HEK293 (cell line): ENCODE data around the gene RTN3.

Experiments
- EGR2 ChIP-seq: fragments of 450-650 bp; formaldehyde crosslinking; IDR thresholded peaks from 2 replicates; pipeline ENCODE4 v1.5.1; 2016; ENCODE audit warnings: low read depth, missing biosample characterization, missing genetic modification characterization
- ELK4 ChIP-seq: IDR thresholded peaks from 2 replicates; pipeline ENCODE4 v1.6.1; 2011; ENCODE audit warnings: mild to moderate bottlenecking, low read depth, low read length, borderline replicate concordance
- GLI4 ChIP-seq: fragments of 450-650 bp; formaldehyde crosslinking; IDR thresholded peaks from 2 replicates; pipeline ENCODE4 v1.5.1; 2016; ENCODE audit warnings: missing biosample characterization, missing genetic modification characterization
- GLIS2 ChIP-seq: fragments of 450-650 bp; formaldehyde crosslinking; IDR thresholded peaks from 2 replicates; pipeline ENCODE4 v1.5.1; 2016; ENCODE audit warnings: missing biosample characterization, missing genetic modification characterization
- KLF16 ChIP-seq: fragments of 450-650 bp; formaldehyde crosslinking; IDR thresholded peaks from 2 replicates; pipeline ENCODE4 v1.5.1; 2017; ENCODE audit warnings: missing biosample characterization, missing genetic modification characterization
- PBX3 ChIP-seq: sonication (generic); formaldehyde crosslinking; IDR thresholded peaks from 2 replicates; pipeline ENCODE4 v1.8.1; 2022; ENCODE audit warnings: mild to moderate bottlenecking, moderate library complexity, missing genetic modification reagents
- REPIN1 ChIP-seq: fragments of 450-650 bp; formaldehyde crosslinking; IDR thresholded peaks from 2 replicates; pipeline ENCODE4 v1.5.1; 2017; ENCODE audit warnings: missing biosample characterization, missing genetic modification characterization, low read depth
- TRIM28 ChIP-seq: IDR thresholded peaks from 2 replicates; pipeline ENCODE4 v1.6.1; 2011; ENCODE audit warnings: low read length, control low read depth, borderline replicate concordance
- ZBTB10 ChIP-seq: fragments of 450-650 bp; formaldehyde crosslinking; IDR thresholded peaks from 2 replicates; pipeline ENCODE4 v1.5.1; 2016; ENCODE audit warnings: missing biosample characterization, missing genetic modification characterization
- ZBTB17 ChIP-seq: fragments of 450-650 bp; formaldehyde crosslinking; IDR thresholded peaks from 2 replicates; pipeline ENCODE4 v1.5.1; 2016; ENCODE audit warnings: missing biosample characterization, missing genetic modification characterization
- ZNF10 ChIP-seq: fragments of 450-650 bp; formaldehyde crosslinking; IDR thresholded peaks from 2 replicates; pipeline ENCODE4 v1.5.1; 2017; ENCODE audit warnings: missing biosample characterization, missing genetic modification characterization
- ZNF19 ChIP-seq: fragments of 450-650 bp; formaldehyde crosslinking; IDR thresholded peaks from 2 replicates; pipeline ENCODE4; 2016; ENCODE audit warnings: missing biosample characterization, missing genetic modification characterization, low read depth
- ZNF24 ChIP-seq: fragments of 450-650 bp; formaldehyde crosslinking; IDR thresholded peaks from 2 replicates; pipeline ENCODE4 v1.5.1; 2016; ENCODE audit warnings: missing biosample characterization, missing genetic modification characterization
- ZNF324 ChIP-seq: fragments of 450-650 bp; formaldehyde crosslinking; IDR thresholded peaks from 2 replicates; pipeline ENCODE4 v1.5.1; 2016; ENCODE audit warnings: missing biosample characterization, missing genetic modification characterization
- ZNF488 ChIP-seq: fragments of 450-650 bp; formaldehyde crosslinking; IDR thresholded peaks from 2 replicates; pipeline ENCODE4 v1.5.1; 2016; ENCODE audit warnings: missing biosample characterization, missing genetic modification characterization
- ZNF600 ChIP-seq: fragments of 450-650 bp; formaldehyde crosslinking; IDR thresholded peaks from 2 replicates; pipeline ENCODE4 v1.5.1; 2016; ENCODE audit warnings: missing biosample characterization, missing genetic modification characterization
- ZNF610 ChIP-seq: fragments of 450-650 bp; formaldehyde crosslinking; IDR thresholded peaks from 2 replicates; pipeline ENCODE4 v1.5.1; 2016; ENCODE audit warnings: missing biosample characterization, missing genetic modification characterization, borderline replicate concordance
- ZNF692 ChIP-seq: fragments of 450-650 bp; formaldehyde crosslinking; IDR thresholded peaks from 2 replicates; pipeline ENCODE4 v1.5.1; 2016; ENCODE audit warnings: missing biosample characterization, missing genetic modification characterization
- TF ChIP-seq, protein P1 (sequence below): fragments of 450-650 bp; formaldehyde crosslinking; IDR thresholded peaks from 2 replicates; pipeline ENCODE4 v1.5.1; 2017; ENCODE audit warnings: missing biosample characterization, missing genetic modification characterization
- TF ChIP-seq, protein P2 (sequence below): fragments of 450-650 bp; formaldehyde crosslinking; IDR thresholded peaks from 2 replicates; pipeline ENCODE4 v1.5.1; 2016; ENCODE audit warnings: missing biosample characterization, missing genetic modification characterization, borderline replicate concordance
- TF ChIP-seq, protein P3 (sequence below): fragments of 450-650 bp; formaldehyde crosslinking; IDR thresholded peaks from 2 replicates; pipeline ENCODE4 v1.5.1; 2017; ENCODE audit warnings: missing biosample characterization, mild to moderate bottlenecking, missing genetic modification characterization, moderate library complexity
- TF ChIP-seq, protein P4 (sequence below): fragments of 450-650 bp; formaldehyde crosslinking; IDR thresholded peaks from 2 replicates; pipeline ENCODE4 v1.5.1; 2016; ENCODE audit warnings: missing biosample characterization, missing genetic modification characterization

RTN3 gene

DNA sequence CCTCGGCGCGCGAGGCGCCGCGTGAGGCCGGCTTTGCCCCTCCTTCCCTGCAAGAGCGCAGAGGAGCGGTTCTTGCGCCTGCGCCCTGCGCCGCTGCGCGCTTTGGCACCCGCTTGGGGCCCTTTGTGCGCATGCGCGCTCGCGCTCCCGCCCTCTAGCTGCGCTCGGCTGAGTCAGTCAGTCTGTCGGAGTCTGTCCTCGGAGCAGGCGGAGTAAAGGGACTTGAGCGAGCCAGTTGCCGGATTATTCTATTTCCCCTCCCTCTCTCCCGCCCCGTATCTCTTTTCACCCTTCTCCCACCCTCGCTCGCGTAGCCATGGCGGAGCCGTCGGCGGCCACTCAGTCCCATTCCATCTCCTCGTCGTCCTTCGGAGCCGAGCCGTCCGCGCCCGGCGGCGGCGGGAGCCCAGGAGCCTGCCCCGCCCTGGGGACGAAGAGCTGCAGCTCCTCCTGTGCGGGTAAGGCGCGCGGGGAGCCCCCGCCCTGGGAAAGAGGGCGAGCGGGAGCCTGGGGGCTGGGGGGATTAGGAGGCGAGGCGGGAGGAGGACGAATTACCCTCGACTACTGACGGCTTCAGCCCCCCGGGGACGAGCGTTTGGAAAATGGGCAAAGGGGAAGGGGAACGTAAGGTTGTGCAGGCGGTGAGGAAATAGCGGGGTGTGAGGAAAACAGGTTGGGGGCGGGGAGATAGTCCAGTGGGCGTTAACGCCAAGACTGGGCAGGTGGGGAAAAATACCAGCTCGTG is at the start of gene RTN3 (continued):
- no peak for TF ChIP-seq ZNF24 (tag by site-specific recombination)
- peak; percentile 23; the same call in 1 of the 2 replicates for TF ChIP-seq ZBTB17 (tag by site-specific recombination)
- TF ChIP-seq GLI4, result 0 out of 2 replicates have a peak, but pooled peaks have one; percentile 21
- TF ChIP-seq ZNF10 (tag by site-specific recombination), result 0 out of 2 replicates have a peak, but pooled peaks have one; percentile 29
- peak; percentile 86; the same call in 1 of the 2 replicates for TF ChIP-seq GLIS2 (tag by site-specific recombination)
- TF ChIP-seq ZNF488 (tag by site-specific recombination), result no peak
- TF ChIP-seq, protein P1, sequence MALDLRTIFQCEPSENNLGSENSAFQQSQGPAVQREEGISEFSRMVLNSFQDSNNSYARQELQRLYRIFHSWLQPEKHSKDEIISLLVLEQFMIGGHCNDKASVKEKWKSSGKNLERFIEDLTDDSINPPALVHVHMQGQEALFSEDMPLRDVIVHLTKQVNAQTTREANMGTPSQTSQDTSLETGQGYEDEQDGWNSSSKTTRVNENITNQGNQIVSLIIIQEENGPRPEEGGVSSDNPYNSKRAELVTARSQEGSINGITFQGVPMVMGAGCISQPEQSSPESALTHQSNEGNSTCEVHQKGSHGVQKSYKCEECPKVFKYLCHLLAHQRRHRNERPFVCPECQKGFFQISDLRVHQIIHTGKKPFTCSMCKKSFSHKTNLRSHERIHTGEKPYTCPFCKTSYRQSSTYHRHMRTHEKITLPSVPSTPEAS (tag by site-specific recombination), result no peak
- peak; percentile 56 for TF ChIP-seq KLF16 (tag by site-specific recombination)
- TF ChIP-seq, protein P2, sequence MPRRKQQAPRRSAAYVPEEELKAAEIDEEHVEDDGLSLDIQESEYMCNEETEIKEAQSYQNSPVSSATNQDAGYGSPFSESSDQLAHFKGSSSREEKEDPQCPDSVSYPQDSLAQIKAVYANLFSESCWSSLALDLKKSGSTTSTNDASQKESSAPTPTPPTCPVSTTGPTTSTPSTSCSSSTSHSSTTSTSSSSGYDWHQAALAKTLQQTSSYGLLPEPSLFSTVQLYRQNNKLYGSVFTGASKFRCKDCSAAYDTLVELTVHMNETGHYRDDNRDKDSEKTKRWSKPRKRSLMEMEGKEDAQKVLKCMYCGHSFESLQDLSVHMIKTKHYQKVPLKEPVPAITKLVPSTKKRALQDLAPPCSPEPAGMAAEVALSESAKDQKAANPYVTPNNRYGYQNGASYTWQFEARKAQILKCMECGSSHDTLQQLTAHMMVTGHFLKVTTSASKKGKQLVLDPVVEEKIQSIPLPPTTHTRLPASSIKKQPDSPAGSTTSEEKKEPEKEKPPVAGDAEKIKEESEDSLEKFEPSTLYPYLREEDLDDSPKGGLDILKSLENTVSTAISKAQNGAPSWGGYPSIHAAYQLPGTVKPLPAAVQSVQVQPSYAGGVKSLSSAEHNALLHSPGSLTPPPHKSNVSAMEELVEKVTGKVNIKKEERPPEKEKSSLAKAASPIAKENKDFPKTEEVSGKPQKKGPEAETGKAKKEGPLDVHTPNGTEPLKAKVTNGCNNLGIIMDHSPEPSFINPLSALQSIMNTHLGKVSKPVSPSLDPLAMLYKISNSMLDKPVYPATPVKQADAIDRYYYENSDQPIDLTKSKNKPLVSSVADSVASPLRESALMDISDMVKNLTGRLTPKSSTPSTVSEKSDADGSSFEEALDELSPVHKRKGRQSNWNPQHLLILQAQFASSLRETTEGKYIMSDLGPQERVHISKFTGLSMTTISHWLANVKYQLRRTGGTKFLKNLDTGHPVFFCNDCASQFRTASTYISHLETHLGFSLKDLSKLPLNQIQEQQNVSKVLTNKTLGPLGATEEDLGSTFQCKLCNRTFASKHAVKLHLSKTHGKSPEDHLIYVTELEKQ (tag by site-specific recombination), result peak; percentile 52; the same call in 1 of the 2 replicates
- no peak for TF ChIP-seq TRIM28
- TF ChIP-seq ZNF610, result peak; percentile 99
- peak; percentile 69 for TF ChIP-seq ZNF600
- TF ChIP-seq ZNF19, result no peak
- TF ChIP-seq EGR2, result peak; percentile 90
- TF ChIP-seq ZNF324, result peak; percentile 49; the same call in 1 of the 2 replicates
- TF ChIP-seq ELK4, result no peak
- 0 out of 2 replicates have a peak, but pooled peaks have one; percentile 75 for TF ChIP-seq PBX3 (CRISPR knock-in tag)
- peak; percentile 42; the same call in 1 of the 2 replicates for TF ChIP-seq ZNF692
- TF ChIP-seq, protein P3, sequence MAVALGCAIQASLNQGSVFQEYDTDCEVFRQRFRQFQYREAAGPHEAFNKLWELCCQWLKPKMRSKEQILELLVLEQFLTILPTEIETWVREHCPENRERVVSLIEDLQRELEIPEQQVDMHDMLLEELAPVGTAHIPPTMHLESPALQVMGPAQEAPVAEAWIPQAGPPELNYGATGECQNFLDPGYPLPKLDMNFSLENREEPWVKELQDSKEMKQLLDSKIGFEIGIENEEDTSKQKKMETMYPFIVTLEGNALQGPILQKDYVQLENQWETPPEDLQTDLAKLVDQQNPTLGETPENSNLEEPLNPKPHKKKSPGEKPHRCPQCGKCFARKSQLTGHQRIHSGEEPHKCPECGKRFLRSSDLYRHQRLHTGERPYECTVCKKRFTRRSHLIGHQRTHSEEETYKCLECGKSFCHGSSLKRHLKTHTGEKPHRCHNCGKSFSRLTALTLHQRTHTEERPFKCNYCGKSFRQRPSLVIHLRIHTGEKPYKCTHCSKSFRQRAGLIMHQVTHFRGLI (tag by site-specific recombination), result peak; percentile 42; the same call in 1 of the 2 replicates
- peak; percentile 76; the same call in 1 of the 2 replicates for TF ChIP-seq ZBTB10 (tag by site-specific recombination)
- no peak for TF ChIP-seq REPIN1 (tag by site-specific recombination)
- TF ChIP-seq, protein P4, sequence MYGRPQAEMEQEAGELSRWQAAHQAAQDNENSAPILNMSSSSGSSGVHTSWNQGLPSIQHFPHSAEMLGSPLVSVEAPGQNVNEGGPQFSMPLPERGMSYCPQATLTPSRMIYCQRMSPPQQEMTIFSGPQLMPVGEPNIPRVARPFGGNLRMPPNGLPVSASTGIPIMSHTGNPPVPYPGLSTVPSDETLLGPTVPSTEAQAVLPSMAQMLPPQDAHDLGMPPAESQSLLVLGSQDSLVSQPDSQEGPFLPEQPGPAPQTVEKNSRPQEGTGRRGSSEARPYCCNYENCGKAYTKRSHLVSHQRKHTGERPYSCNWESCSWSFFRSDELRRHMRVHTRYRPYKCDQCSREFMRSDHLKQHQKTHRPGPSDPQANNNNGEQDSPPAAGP (tag by site-specific recombination), result peak; percentile 81; the same call in 1 of the 2 replicates
